Spinal cord (tissue), 10 donors: Measurements from ENCODE around the gene INAFM2. TPM values are rescaled to one million over a fixed set of nuclear protein-coding genes. Genes with fewer than 3 reads are reported as not detected.

Source experiments
- DNase-seq, 6 donors: peaks; one replicate each; pipeline versions ENCODE4 v3.0.0 to v3.0.0-alpha.2; 2013 to 2015; ENCODE audit warnings: low spot score in 6 of 6, low read depth in 4 of 6
- H3K27ac ChIP-seq: one replicate; pipeline ENCODE4 v1.5.1; 2013; ENCODE audit warnings: low read depth, low read length, control low read depth
- H3K27me3 ChIP-seq: one replicate; pipeline ENCODE4 v1.6.1; 2013; ENCODE audit warnings: low read length; ENCODE audit not compliant: control insufficient read depth, insufficient read depth
- H3K36me3 ChIP-seq: one replicate; pipeline ENCODE4 v1.6.1; 2013; ENCODE audit warnings: low read length; ENCODE audit not compliant: control insufficient read depth, insufficient read depth
- H3K4me1 ChIP-seq: one replicate; pipeline ENCODE4 v1.6.1; 2013; ENCODE audit warnings: low read length; ENCODE audit not compliant: control insufficient read depth, insufficient read depth
- H3K4me3 ChIP-seq: one replicate; pipeline ENCODE4 v1.5.1; 2013; ENCODE audit warnings: low read depth, low read length, control low read depth
- H3K9me3 ChIP-seq: one replicate; pipeline ENCODE4 v1.6.1; 2013; ENCODE audit warnings: low read length; ENCODE audit not compliant: control insufficient read depth, insufficient read depth
- WGBS: methylation state at CpG from one replicate; pipeline ENCODE4 v1.1.5; 2013; ENCODE audit warnings: missing lambda C conversion rate; ENCODE audit not compliant: insufficient coverage; 5-methylcytosine and 5-hydroxymethylcytosine counted together
- polyA plus RNA-seq, 2 donors: library from polyadenylated mRNA; unstranded; fragments of 120-200 nt; gene quantifications; one replicate each; pipeline ENCODE4 v1.2.1, GENCODE V29; 2013; ENCODE audit not compliant: insufficient read length in 2 of 2
- total RNA-seq, 2 donors: library from RNA; depleted of rRNA in 1 of 2; stranded (reverse); fragments of 120-200 nt in 1 of 2; fragments of >200 nt in 1 of 2; gene quantifications; one replicate each; pipeline versions ENCODE4 v1.2.3 to v1.2.4, GENCODE V29; 2013 to 2014
- donor health status: healthy.

Gene INAFM2
- total and polyA plus RNA-seq, 4 donors = 17.0 to 29.6 (median 23.3) TPM

DNA sequence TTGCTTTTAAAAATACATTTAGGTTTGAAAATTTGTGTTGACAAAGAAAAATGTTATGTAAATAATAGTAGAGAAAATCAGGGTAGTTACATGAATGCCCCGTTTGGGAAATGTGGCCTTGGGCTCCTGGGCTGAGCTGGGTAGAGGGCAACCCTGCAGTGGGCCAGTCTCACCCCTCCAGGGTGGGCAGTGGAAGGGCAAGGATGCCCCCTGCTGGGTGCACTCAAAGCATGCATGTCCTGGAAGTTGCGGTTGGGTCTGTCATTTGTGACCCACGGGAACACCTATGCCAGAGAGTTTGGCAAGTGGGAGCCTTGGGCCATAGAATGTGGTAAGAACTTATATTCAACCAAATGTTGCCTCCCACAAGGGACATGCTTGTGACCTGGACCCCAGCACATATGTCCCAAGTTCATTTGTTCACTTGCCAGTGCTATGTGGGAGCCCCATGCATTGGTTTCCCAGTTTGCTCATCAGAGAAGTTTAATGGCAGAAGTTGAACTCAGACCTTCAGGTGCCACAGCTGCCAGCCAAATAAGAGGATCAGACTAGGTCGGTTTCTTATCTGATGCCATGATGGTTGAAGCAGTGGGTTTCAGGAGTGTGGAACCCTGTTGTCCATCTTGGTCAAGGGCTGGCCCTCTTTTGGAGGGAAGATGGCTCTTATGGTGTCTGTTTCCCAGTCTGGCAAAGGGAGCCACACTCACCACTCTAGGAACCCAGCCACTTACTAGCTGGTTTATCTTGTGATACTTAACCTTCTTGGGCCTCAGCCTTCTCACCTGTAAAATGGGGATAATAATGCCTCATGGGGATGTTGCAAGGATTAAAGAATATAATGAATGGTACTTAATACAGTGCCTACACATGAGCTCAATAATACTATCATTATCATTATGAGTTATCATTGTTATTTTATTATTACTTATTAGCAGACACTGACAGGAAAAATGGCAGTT, 13.2 kb upstream of the INAFM2 start:
- DNase-seq = peak in 2 of 6 donors; percentile 54 to 55
- no peaks in the 10 kb centered on the region for H3K9me3 ChIP-seq
- 13% methylated on average over 2 of the region's 4 CpGs for WGBS

DNA sequence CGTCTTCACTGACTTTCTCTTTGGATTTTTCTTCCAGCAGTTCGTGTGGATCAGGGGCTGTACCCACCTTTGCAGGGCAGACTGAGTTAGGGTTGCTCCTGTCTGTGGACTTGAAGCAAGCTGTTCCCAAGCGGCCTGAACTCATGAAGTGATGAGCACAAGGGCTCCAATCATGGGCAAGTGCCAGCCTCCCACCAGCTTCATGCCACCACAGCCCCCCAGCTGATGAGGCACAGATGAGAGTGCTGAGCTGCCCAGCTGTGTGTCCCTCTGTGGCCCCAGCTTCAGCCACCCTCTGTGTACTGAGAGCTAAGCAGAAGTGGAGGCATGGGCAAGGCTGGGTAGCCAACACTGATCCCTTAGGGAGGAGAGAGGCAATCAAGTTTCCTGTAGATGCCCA, 12.5 kb upstream of the INAFM2 start:
- 69% methylated on average over 2 of the region's 3 CpGs for WGBS

More for the DNA sequence above, 13.2 kb upstream of the INAFM2 start:
- Histone ChIP-seq H3K4me1 (peaks cover 27% of the 10 kb centered on the region), H3K4me3 (no peak overlapping the region), H3K27me3 (no peaks in the 10 kb centered on the region), H3K36me3 (no peaks in the 10 kb centered on the region), H3K27ac (no peak overlapping the region)

DNA sequence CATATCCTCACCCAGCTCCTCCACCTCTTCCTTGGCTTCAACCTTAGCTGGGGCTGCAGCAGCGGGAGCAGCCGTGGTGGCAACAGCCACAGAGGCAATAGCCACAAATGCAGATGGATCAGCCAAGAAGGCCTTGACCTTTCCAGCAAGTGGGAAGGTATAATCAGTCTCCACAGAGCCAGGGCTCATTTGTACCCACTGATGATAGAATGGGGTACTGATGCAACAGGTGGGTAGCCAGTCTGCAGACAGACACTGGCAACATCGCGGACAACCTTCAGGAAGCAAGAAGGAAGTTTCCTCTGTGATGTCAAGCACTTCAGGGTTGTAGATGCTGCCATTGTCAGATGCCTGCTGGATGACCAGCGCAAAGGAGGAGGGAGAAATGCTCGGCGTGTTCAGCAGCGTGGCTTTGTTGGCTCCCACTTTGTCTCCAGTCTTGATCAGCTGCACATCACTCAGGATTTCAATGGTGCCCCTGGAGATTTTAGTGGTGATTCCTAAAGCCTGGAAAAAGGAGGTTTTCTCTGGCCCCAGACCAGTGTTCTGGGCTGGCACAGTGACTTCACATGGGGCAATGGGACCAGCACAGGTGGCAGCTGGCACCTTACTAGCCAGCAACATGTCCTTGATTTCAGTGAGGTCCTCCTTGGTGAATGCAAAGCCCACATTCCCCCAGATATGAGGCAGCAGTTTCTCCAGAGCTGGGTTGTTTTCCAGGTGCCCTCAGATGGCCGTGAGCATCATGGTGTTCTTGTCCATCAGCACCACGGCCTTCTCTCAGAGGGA, 10.9 kb upstream of the INAFM2 start:
- DNase-seq = no peak
- Histone ChIP-seq H3K27ac (no peak overlapping the region), H3K36me3 (no peaks in the 10 kb centered on the region), H3K27me3 (no peaks in the 10 kb centered on the region), H3K4me1 (peaks cover 16% of the 10 kb centered on the region), H3K9me3 (no peaks in the 10 kb centered on the region), H3K4me3 (no peak overlapping the region)
- 95% methylated on average over 10 of the region's 10 CpGs for WGBS

More for the DNA sequence above, 12.5 kb upstream of the INAFM2 start:
- no peaks in the 10 kb centered on the region for H3K9me3 ChIP-seq
- H3K27me3 ChIP-seq = no peaks in the 10 kb centered on the region
- H3K4me3 ChIP-seq = no peak overlapping the region
- H3K36me3 ChIP-seq = no peaks in the 10 kb centered on the region
- H3K4me1 ChIP-seq = peaks cover 27% of the 10 kb centered on the region
- no peak overlapping the region for H3K27ac ChIP-seq
- no peak for DNase-seq

DNA sequence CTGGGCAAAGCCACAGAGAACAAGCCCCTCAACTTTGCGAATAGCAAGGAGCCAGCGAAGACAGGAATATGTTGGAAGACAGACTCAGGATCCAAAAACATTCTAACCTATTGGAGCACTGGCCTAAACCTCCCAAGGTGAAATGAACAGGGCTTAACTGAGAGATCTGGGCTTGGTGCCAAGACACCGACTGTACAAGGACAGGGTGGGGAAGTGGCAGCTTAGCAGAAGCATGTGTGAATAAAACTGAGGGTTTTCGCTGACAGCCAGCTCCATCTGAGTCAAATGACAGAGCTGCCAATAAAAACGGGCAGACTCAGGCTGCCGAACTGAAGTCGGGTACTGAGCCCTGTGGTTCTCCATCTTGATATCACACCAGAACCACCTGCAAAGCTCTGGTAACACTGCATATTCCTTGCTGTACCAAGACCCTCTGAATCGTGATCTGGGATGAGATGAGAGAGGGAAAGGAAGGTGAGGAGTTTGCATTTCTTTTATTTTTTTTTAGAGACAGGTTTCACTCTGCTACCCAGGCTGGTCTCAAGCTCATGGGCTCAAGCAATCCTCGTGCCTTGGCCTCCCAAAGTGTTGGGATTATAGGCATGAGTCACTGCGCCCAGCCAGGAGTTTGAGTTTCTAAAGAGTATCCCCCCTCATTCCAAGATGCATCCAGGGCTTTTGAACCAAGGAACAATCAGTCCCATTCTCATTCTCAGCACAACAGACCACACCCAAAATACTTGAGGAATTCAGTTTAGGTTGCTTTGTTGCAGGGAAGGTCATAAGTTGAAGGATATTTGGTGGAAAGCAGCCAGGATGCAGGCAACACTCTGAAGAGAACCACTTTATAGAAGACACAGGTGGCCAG, 9.7 kb upstream of the INAFM2 start:
- no peak overlapping the region for H3K4me3 ChIP-seq
- no peaks in the 10 kb centered on the region for H3K36me3 ChIP-seq
- H3K9me3 ChIP-seq = no peaks in the 10 kb centered on the region
- H3K4me1 ChIP-seq = peaks cover 9% of the 10 kb centered on the region
- no peaks in the 10 kb centered on the region for H3K27me3 ChIP-seq
- DNase-seq = peak in 2 of 6 donors; percentile 79 to 84
- 51% methylated on average over 6 of the region's 10 CpGs for WGBS
- no peak overlapping the region for H3K27ac ChIP-seq

DNA sequence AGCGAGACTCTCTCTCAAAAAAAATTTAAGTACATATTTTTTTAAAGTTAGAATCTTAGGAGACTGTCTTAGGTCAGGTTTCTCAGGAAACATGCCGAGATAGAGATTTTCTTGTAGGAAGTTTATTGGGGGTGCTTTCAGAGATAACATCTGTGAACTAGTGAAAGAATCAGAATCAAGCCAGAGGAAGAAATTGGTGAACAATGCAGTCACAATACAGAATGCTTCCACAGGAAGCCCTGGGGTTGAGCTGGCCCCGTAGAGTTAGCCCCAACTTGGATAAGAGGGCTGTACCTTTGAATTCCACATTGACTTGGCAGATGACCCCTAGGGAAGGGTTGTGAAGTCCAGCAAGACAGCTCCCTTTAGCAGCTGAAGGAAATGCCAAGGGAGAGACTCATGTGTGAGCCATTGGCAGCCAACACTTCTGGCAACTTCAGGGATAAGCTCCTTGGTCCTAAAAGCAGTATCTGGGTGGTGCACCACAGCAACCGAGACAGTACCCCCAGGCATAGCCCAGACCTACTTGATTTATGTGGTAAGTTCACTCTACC, 8.7 kb upstream of the INAFM2 start:
- no peaks in the 10 kb centered on the region for H3K4me1 ChIP-seq
- no peaks in the 10 kb centered on the region for H3K27me3 ChIP-seq
- H3K9me3 ChIP-seq = no peaks in the 10 kb centered on the region
- 94% methylated on average over 3 of the region's 4 CpGs for WGBS
- H3K36me3 ChIP-seq = no peaks in the 10 kb centered on the region
- DNase-seq = no peak
- H3K27ac ChIP-seq = no peak overlapping the region
- H3K4me3 ChIP-seq = no peak overlapping the region

DNA sequence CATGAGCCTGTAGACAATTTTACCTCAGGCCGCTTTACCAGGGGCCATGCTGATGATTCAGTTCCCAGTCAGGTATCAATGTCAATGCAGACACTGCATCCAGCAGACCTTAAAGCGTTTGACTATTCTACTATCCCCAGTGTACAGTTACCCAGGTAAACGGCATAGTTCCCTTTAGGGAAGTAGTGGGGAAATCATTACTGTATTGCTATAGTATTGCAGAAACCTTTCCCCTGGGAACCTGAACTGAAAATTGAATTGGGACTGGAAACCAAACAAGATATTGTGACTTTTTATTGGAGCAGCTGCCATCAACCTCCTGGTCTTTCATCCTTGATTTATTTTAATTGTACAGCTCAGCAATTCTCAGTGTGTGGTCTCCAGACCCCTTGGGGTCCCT, 6.6 kb upstream of the INAFM2 start:
- no peak overlapping the region for H3K4me3 ChIP-seq
- no peaks in the 10 kb centered on the region for H3K27me3 ChIP-seq
- no peak overlapping the region for H3K27ac ChIP-seq
- no peaks in the 10 kb centered on the region for H3K9me3 ChIP-seq
- WGBS = 83% methylated on average over 1 of the region's 3 CpGs
- DNase-seq = peak in 1 of 6 donors; percentile 74
- H3K36me3 ChIP-seq = no peaks in the 10 kb centered on the region
- H3K4me1 ChIP-seq = peaks cover 3% of the 10 kb centered on the region

- no peak for DNase-seq
- Histone ChIP-seq H3K4me1 (peaks cover 9% of the 10 kb centered on the region), H3K4me3 (no peak overlapping the region), H3K27ac (no peak overlapping the region), H3K36me3 (no peaks in the 10 kb centered on the region), H3K27me3 (no peaks in the 10 kb centered on the region), H3K9me3 (no peaks in the 10 kb centered on the region)
- 63% methylated on average over 2 of the region's 4 CpGs for WGBS
Observed at GRCh38 chr15:40317580-40317979, 5.9 kb upstream of the INAFM2 start.

- Histone ChIP-seq H3K36me3 (no peaks in the 10 kb centered on the region), H3K27me3 (no peaks in the 10 kb centered on the region), H3K9me3 (no peaks in the 10 kb centered on the region), H3K4me1 (peaks cover 27% of the 10 kb centered on the region), H3K4me3 (no peak overlapping the region), H3K27ac (no peak overlapping the region)
- 86% methylated on average over 1 of the region's 1 CpG for WGBS
- no peak for DNase-seq
Observed at GRCh38 chr15:40320409-40320808, 3.1 kb upstream of the INAFM2 start.

DNA sequence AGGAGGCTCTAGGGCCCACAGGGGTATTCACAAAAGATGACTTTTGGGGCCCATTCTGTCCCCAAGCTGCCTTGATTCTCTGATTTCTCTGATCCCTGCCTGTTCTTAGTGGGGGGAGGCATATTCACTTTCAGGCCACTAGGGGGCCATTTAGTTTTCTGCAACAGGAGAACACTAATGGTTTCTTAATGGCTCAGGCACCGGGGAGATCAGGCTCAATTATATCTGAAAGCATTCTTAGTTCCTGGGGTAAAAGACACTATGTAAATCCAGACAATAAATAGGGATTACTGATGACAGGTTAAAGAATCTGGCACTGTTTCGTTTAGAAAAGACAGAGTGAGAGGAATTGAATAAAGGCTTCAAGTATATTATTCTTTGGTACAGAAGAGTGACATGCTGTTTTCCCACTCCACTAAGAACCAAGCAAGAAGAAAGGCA, 2.5 kb upstream of the INAFM2 start:
- no CpG with 5 or more reads among the region's 2 CpGs for WGBS
- peak in 2 of 6 donors; percentile 82 to 89 for DNase-seq
- Histone ChIP-seq H3K4me1 (peaks cover 28% of the 10 kb centered on the region), H3K4me3 (no peak overlapping the region), H3K36me3 (no peaks in the 10 kb centered on the region), H3K9me3 (no peaks in the 10 kb centered on the region), H3K27me3 (no peaks in the 10 kb centered on the region), H3K27ac (no peak overlapping the region)
